GM12874 (cell line): Measurements from ENCODE around the gene PODXL.

Experiments
- TF ChIP-seq, protein P1 (sequence below): IDR thresholded peaks from 2 replicates; pipeline ENCODE4 v1.5.1; 2011; ENCODE audit warnings: low read depth, mild to moderate bottlenecking, control low read depth, low read length, moderate library complexity; ENCODE audit not compliant: insufficient read depth

PODXL gene

DNA sequence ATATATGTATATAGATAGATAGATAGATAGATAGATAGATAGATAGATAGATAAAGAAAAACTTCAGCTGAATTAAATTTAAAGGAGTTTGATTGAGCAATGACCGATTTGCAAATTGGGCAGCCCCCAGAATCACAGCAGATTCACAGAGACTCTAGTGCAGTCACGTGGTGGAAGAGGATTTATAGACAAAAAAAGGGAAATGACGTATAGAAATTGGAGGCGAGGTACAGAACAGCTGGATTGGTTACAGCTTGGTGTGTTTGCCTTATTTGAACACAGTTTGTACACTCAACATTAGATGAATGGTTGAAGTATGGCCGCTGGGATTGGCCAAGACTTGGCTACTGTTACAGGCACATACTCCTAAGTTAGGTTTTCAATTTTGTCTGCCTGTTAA lies 8.2 kb upstream of the PODXL start:
- TF ChIP-seq, protein P1, sequence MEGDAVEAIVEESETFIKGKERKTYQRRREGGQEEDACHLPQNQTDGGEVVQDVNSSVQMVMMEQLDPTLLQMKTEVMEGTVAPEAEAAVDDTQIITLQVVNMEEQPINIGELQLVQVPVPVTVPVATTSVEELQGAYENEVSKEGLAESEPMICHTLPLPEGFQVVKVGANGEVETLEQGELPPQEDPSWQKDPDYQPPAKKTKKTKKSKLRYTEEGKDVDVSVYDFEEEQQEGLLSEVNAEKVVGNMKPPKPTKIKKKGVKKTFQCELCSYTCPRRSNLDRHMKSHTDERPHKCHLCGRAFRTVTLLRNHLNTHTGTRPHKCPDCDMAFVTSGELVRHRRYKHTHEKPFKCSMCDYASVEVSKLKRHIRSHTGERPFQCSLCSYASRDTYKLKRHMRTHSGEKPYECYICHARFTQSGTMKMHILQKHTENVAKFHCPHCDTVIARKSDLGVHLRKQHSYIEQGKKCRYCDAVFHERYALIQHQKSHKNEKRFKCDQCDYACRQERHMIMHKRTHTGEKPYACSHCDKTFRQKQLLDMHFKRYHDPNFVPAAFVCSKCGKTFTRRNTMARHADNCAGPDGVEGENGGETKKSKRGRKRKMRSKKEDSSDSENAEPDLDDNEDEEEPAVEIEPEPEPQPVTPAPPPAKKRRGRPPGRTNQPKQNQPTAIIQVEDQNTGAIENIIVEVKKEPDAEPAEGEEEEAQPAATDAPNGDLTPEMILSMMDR, result no peak

DNA sequence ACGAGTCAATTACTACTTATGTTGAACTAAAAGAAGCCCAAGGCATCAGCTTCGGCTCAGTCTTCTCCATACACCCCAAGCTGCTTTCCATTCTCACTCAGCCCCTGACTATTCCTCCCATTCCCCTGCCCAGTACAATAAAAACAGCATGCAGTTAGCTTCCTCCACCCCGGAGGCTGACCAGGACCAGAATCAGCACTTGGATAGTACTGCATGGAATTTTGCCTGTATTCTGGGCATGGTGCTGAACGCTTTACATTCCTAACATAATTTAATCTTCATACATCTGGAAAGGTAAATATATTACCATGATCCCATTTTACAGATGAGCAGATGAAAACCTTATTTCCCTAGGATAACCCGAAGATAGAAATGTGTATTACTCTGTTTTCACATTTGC lies 7.5 kb upstream of the PODXL start:
- TF ChIP-seq, protein P1, result no peak

DNA sequence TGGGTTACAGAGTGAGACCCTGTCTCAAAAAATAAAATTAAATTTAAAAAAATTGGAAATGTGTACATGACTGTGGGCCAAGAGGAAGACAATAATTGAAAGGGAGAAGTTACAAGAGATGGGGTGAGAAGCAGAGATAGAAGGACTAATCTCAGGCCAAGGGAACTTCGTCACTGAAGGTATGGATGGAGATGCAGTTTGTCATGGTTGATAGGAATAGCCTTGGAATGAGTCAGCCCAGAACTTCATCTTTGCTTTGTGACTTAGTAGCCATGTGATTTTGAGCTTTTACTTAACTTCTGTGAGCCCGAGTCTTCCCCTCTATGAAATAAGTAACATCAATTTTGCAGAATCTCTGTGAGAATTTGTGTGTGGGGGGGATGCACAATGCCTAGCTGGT lies 6.5 kb upstream of the PODXL start:
- TF ChIP-seq, protein P1, result no peak

DNA sequence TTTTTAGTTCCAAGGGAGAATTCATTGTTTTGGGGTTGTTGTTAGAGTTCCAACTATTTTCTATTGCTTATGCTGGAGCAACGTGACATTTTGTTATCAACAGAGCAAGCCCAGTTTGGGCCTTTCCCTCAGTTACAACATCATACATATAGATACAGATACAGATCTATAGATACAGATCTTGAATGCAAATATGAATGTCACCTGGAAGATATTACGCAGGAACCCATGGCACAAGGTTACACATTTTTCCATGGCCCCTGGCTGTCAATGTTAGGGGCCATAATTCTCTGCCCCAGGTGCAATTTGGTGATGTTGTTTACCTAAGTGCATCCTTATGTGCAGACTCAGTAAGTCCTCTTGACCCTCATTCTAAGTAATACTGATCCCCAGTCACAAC lies 3.6 kb upstream of the PODXL start:
- TF ChIP-seq, protein P1, result no peak

DNA sequence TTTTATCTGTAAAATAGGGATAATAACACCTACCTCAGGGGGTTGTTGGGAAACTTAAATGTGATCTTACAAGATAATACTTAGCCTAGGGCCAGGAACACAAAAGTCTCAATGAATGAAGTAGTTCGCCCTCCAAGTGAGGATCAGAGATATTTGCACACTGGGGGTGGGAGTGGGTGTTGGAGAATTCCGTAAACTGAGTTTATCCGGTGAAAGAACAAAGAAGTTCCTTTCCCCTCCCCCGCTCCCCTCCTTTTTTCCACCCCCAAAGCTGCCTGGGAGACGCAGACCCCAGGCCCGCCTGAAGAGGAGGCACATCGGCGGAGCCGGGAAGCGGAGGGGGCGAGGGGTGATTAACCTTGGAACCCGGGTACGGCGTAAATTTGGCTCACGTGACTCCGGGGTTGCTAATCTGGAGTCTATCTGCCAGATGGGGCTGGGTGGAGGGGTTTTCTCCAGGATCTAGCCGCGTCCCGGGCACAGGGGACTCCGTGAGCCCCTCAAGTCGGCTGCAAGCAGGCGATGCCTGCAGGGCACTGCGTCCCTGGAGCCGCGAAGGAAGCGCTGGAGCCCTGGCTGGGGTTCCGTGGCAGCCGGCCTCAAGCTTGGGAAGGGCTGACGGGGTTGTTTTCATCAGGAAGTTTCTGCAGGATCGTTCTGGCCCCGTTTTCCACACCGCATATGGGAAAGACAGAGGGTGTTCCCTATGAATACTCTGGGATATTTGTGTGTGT lies 1.4 kb upstream of the PODXL start:
- TF ChIP-seq, protein P1, result no peak

DNA sequence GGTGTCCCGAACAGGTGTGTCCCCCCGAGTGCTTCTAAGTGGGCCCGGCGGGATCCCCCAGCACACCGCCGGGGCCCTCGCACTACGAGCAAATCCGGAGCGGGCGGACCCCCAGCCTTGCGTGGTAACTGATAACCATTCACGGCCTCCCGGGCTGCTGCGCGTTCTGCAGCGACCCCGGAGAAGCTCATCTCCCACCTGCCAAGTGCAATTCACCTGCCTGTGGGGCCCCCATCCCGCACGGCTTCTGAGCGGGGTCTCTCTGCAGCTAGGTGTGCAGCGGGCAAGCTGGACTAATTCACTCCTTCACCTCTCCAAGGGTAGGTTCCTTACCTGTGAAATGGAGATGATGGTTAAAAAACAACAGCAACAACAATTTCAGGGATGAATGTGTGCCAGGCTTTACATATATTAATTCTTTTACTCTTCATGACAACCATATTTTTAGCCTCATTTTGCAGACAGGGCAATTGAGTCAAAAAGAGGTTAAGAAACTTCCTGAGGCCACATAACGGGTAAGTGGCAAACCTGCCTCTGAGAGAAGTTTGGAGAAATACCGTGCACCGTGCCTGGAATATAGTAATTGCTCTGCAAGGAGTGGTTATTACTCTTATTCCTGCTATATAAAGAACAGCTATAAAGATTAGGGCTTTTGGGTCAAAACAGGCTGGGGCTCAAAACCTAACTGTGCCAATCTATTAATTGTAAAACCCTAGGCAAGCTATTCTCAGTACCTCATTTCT lies 652 bp upstream of the PODXL start:
- TF ChIP-seq, protein P1, result no peak

DNA sequence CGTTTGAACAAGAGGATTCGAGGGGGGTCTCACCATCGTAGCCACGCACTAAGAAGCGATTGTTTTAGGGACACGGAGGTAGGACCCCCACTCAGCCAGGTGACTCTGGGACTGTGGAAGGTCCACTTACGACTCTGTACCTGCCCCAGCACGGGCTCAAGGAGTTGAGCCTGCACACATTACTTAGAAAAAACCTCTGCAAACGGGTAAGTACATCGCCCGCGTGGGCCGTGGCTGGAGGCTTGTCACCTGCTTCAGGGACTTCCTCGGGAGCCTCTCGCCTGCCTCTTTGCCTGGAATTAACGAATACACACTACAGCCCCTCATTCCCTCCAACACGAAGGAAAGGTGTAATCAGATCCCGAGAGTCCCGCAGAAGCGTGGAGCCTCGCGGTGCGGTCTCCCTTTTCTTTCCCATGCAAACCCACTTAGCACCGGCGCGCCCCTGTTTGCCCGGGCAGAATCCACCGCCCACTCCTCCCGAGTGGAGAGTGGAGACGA lies 826 bp downstream of the PODXL start:
- TF ChIP-seq, protein P1, result no peak
